Panc1 (cell line): ENCODE results near the gene ZDHHC14.

Source experiments
- CTCF ChIP-seq: fragments of 450-650 bp; IDR thresholded peaks from 2 replicates; pipeline ENCODE4 v1.5.1; 2017; ENCODE audit warnings: mild to moderate bottlenecking
- REST ChIP-seq, 2 experiments: IDR thresholded peaks; 2 replicates each; pipeline ENCODE4 v1.6.1; 2011 to 2012; ENCODE audit warnings: low read depth in 2 of 2, control low read depth in 1 of 2, low read length in 1 of 2, mild to moderate bottlenecking in 1 of 2, moderate library complexity in 1 of 2; ENCODE audit not compliant: insufficient read depth in 1 of 2
- SIN3A ChIP-seq: IDR thresholded peaks from 2 replicates; pipeline ENCODE4 v1.6.1; 2012; ENCODE audit warnings: low read depth, mild to moderate bottlenecking, low read length, moderate library complexity, borderline replicate concordance; ENCODE audit not compliant: insufficient read depth
- TCF7L2 ChIP-seq: IDR thresholded peaks from 2 replicates; pipeline ENCODE4 v1.6.1; 2011; ENCODE audit warnings: mild to moderate bottlenecking, low read depth, low read length, inconsistent platforms

GRCh38 chr6:157542414-157543160, 161.6 kb downstream of the ZDHHC14 start:
- TF ChIP-seq SIN3A (no peak), CTCF (no peak), REST (IDR thresholded peaks at IDR 0.05; ENCODE audit: insufficient read depth in 1 of 2, low read depth in 2 of 2, low read length in 1 of 2) (no peak), TCF7L2 (no peak)
